IPS-NIHi11 (cell line): ENCODE results near the gene PTGES3.
"Not testable (repeated sequence)": the region's sequence is repeated elsewhere in the genome, so short reads cannot be mapped to it uniquely, and the experiment has no call there.

Experiments used
- DNase-seq: peaks from one replicate; pipeline ENCODE4 v3.0.0; 2012; ENCODE audit warnings: mixed read lengths, low spot score

Gene PTGES3, protein sequence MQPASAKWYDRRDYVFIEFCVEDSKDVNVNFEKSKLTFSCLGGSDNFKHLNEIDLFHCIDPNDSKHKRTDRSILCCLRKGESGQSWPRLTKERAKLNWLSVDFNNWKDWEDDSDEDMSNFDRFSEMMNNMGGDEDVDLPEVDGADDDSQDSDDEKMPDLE

GRCh38 chr12:56688129-56688845, at the start of gene PTGES3:
Gene PTGES3, minus strand, starts transcription at chr12:56688284. Its CDS starts 285 bp downstream, at chr12:56687999.
- peak; percentile 97 for DNase-seq

DNA sequence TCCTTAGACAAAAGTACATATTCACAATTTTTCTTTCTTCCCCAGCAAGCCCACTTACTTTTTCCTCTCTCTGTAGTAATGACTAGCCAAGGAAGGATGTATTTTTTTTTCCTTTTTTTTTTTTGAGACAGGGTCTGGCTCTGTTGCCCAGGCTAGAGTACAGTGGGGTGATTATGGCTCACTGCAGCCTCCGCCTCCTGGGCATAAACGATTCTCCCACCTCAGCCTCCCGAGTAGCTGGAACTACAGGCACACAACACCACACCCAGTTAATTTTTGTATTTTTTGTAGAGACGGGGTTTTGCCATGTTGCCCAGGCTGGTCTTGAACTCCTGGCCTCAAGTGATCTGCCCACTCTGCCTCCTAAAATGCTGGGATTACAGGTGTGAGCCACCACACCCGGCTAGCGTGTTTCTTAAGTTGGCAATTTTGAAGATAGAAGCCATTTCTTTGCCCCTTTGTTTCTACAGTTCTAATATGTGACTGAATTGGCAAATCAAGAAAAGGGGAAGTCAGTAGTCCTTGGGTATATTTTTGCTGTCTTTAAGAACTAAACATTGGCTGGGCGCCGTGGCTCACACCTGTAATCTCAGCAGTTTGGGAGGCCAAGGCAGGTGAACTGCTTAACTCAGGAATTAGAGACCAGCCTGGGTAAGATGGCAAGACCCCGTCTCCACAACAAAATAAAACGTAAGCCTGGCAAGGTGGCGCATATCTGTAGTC, 40.2 kb upstream of the PTGES3 start:
- no peak for DNase-seq

DNA sequence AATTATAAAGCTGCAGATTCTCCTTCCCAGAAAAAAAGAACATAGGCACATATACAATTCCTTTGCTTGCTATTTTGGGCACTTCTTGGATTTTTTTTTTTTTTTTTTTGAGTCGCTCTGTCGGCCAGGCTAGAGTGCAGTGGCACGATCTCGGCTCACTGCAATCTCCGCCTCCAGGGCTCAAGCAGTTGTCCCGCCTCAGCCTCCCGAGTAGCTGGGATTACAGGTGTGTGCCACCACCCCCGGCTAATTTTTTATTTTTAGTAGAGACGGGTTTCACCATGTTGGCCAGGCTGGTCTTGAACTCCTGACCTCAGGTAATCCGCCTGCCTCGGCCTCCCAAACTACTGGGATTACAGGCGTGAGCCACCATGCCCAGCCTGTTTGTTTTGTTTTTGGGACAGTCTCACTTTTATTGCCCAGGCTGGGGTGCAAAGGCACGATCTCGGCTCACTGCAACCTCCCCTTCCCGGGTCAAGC, 38.2 kb upstream of the PTGES3 start:
- DNase-seq: not testable (repeated sequence)

- DNase-seq: no peak
Measured at GRCh38 chr12:56725723-56726102, 37.6 kb upstream of the PTGES3 start.

DNA sequence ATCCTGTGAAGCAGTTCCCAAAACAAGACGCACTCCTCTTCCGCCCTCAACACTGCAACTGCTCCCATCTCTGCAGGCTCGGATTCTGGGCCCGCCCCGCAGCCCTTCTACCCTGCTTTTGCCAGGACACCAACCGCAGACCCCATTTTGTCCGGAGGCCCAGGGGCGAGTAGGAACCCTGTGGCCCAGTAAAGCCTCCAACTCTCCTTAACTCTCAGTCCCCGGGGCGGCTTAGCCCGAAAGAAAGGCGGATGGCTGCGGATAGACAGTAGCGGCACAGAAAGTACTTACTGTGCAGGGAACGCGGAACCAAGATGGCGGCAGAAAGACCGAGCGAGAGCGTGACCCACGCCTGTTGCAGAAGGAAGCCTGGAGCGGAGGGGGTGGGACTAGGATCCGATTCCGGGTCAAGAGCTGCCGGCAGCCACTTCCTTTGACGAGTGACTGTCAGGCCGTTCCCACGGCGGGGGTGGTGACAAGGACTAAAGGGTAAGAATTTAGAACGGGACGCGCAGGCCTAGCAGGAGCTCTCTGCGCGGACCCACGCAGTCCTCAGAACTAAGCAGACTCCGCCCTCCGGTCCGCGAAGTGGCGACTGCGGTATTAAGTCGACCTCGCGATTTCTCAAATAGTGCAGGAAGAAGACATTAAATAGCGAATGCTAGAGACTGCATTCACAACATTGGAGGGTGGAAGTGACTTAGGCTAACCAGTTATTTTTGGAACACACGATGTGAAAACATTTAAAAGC, 37.1 kb upstream of the PTGES3 start, which contains the start of gene NACA:
Gene NACA, minus strand, starts transcription at position 328 of the 751 bp plus-strand sequence. CDS start 778 bp downstream, outside the sequence.
- peak; percentile 99 for DNase-seq

DNA sequence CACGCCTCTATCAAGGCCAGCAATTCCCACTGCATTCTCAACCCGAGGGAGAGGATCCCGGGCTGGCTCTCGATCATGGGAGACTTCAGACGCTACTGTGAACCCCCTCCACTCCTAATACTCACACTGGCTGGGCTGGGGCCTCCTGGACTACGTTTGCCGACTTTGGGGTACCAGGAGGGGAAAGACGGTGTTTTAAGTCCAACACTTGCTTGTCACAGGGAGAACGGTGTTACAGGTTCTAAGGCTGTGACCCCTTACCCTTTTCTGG, 36.6 kb upstream of the PTGES3 start:
- no peak for DNase-seq

DNA sequence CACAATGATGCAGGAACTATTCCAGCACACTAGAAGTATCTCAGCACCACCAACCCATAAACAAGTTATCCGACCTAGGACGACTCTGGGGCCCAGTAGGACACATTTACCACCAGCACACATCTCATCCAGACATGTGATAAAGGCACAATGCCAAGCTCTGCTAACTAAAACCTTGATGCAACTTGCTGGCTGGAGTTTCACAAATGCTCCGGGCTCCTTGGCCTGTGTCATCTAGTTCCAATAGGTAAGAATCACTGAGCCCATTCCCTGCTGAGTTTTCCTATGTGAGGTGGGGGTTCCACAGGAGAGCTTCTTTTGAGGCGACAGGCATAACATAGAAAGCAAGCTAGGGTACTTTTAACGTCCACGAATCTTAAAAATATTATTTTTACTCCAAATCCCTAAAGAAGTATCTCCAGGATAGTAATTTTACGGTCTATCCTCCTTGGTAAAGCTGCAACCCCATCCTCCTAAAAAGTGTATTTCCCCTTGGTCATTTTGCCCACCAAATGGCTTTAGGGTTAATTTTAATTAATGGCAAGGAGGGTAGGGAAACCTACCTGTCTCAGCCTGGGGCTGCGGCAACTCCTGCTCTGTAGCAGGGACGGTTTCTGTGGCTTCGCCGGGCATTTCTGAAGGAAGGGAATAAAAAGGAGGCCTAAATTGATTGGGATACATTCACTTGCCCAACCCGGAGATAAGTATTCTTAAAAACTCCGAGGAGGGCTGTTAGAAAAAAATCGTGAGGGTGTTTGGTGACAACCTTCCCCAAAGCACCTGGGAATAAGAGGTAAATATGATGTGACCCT, 36.0 kb upstream of the PTGES3 start:
- no peak for DNase-seq

DNA sequence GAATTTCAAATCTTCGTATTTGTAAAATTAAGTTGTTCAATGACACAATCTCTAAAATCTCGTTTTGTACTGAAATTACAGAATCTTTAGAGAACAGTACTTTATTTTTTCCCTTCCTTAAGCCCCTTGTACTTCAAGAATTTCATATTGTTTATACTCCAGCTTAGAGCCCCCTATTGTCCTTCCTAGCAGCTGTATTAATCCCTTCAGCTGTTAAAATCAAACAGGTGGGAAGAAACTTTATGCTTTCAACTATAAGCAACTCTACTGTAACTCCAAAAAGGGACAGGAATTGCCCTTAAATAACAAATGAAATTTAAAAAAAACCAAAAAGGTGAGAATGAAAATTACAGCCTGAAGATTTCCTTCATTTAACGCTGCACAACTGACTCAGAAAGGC, 35.3 kb upstream of the PTGES3 start:
- no peak for DNase-seq

- DNase-seq: no peak
Measured at GRCh38 chr12:56722832-56723231, 34.7 kb upstream of the PTGES3 start.

GRCh38 chr12:56721721-56722120, 33.6 kb upstream of the PTGES3 start:
- no peak for DNase-seq

DNA sequence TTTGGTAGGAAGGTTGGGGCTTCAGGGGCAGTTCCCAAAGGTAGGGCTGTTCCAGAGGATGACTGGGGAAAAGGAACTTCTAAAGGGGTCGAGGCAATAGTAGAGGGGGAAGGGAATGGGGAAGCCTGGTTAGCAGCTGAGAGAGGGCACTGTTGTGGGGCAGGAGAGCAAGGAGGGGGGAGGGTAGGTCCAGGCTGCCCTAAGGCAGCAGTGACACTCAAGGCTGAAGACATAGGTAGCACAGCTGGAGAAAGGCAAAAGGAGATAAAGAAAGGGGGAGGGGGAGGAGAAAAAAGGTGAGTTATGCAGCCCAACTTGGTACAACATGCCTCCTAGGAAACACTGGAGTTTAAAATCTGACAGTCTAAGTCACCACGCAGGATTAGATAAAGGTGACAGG, 33.1 kb upstream of the PTGES3 start:
- DNase-seq: no peak

DNA sequence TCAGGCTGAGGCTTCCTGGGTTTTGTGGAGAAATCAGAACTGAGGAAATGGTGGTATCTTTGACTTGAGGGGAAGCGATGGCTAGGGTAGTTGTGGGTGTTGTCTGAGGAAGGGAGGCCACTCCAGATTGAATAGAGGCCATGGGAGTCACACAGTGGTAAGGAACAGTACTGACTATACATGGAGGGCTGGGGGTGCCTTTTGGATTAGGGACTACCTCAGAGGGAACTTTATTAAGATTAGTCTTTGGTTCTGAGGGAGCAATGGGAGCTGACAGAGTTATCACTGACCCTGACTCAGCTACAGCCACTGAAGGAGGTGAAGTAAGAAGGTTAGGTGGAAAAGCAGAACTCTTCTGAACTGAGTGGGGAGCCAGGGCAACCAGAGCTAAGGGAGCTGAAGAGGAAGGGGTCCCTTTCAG, 32.7 kb upstream of the PTGES3 start:
- DNase-seq: no peak

- DNase-seq: no peak
Measured at GRCh38 chr12:56719056-56719455, 31.0 kb upstream of the PTGES3 start.

GRCh38 chr12:56718636-56719035, 30.6 kb upstream of the PTGES3 start:
- DNase-seq: no peak

DNA sequence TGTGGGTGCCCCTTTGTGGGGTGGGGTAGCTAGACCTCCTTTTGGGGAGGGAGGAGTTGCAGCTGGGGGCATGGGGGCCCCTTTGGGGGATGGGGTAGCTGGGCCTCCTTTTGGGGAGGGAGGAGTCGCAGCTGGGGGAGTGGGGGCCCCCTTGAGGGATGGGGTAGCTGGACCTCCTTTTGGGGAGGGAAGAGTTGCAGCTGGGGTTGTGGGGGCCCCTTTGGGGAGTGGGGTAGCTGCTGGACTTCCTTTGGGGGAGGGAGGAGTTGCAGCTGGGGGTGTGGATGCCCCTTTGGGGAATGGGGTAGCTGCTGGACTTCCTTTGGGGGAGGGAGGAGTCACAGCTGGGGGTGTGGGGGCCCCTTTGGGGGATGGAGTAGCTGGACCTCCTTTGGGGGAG, 30.1 kb upstream of the PTGES3 start:
- DNase-seq: no peak

GRCh38 chr12:56716933-56717880, 29.1 kb upstream of the PTGES3 start:
- DNase-seq: no peak

- DNase-seq: no peak
Measured at GRCh38 chr12:56716458-56716857, 28.4 kb upstream of the PTGES3 start.

- DNase-seq: no peak
Measured at GRCh38 chr12:56715798-56716197, 27.7 kb upstream of the PTGES3 start.

GRCh38 chr12:56714431-56714929, 26.4 kb upstream of the PTGES3 start:
- no peak for DNase-seq

- DNase-seq: no peak
Measured at GRCh38 chr12:56713345-56713744, 25.3 kb upstream of the PTGES3 start.
